Activated gamma-delta T cell treated with anti-CD3 and anti-CD28 coated beads, Interleukin-2, amount 50 U/mL, for 16 hours (primary cell): ENCODE results near the gene BMPR1B.

Experiments used
- DNase-seq: peaks from one replicate; pipeline ENCODE4 v3.0.0-alpha.2; 2020; ENCODE audit warnings: low read depth

BMPR1B gene

DNA sequence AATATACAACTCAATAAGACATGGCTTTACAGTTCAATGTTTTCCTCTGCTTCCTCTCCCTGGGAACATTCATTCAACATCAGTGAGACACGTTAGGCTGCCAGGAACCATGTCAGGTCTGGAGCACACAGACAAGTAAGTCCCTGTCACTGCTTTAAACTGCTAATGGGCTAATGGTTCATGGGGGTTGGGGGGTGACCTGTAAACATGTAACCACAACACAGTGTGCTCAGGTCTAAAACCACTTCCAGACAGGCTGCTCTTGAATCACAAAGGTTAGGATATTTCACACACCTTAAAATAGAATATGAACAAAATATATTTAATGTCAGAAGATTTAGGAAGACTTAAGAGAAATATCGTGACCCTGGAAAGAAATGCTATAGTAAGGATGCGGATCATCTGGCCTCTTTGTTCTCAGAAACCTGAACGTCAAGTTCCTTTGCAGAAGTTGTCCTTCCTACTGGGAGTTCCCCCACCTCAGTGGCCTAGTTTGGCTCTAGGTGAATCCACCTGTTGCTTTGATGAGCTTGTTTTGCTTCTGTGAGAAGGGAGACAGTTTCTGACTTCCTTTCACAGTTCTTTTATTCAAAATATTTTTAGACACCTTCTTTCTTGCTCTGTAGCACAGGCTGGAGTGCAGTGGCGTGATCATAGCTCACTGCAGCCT lies 431.1 kb downstream of the BMPR1B start:
- no peak for DNase-seq

DNA sequence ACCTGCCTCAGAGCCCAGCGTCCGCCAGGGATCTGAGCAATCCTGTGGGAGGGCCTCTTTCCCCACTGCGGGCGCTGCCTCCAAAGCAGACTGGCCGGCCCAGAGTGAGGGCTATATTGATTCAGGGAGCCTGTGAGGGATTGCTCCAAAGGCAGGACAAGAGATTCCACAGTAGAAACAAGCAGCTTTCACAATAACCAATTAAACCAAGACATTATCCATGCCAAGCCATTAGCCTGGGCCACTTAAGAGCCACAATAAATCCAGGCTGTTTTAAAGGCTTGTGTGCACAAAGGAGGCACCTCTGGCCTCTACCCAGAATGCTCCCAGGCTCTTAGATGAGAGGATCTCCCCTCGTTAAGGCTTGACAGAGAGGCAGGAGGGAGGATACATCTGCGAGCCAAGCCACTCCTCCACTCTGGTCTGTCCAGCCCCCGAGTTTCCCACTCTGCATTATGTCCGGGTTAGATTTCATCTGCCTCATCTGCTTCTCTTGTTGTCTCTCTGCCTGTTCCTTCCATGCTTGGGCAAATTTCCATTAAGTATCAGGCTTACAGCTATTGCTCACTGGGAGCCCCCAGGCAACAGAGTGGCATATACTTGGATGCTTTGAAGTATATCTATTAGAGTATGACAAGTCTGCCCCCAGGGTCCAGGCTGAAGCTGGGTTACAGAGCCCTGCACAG lies 433.1 kb downstream of the BMPR1B start:
- no peak for DNase-seq

DNA sequence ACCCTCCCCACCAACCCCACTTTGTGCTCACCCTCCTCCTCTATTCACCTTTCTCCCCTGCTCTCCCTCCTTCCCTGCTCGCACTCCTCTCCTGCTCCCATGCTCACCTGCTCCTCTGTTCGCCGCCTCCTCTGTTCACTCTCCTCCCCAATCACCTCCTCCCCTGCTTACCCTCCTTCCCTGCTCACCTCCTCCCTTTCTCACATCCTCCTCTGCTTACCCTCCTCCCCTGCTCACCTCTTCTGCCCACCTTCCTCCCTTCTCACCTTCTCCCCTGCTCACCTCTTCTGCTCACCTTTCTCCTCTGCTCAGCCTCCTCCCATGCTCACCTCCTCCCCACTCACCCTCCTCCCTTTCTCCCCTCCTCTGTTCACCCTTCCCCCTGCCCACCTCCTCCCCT lies 433.8 kb downstream of the BMPR1B start:
- no peak for DNase-seq

DNA sequence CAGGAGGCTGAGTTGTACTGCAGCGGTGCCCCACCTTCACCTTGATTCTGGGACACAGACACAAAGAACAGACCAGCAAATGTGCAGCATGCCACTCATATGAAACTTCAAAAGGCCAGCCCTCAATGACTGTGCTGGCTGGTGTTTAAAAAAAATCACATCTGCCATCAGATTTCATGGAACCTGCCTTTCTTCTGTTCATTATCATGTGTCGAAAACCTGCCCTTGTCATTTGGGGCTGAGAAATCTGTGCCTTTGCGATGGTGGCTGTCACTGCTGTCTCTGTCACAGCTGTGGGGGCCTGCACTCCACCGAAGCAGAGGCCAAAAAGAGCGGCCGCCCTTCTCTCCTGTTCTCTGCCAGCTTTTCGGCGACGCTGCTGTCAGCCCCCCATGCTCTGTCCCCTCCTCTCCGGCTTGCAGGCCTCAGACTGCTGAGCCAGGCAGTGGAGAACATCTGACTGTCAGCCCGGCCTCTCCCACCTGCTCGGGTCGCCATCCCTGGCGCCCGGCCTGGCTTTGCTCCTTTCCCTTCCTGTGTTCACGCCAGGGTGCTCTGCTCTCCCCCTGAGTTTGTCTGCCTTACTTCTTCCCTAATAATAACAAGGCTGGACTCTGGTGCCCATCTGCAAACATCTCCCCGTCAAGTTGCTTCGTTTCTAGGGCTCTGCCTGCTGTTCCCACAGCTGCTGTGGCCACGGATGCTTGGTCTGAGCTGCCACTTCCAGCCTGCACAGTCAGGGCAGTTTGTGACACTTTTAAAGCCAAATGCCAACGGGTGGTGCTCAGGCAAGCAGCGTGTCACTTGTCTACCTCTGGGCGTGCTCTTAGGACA lies 435.9 kb downstream of the BMPR1B start:
- no peak for DNase-seq

DNA sequence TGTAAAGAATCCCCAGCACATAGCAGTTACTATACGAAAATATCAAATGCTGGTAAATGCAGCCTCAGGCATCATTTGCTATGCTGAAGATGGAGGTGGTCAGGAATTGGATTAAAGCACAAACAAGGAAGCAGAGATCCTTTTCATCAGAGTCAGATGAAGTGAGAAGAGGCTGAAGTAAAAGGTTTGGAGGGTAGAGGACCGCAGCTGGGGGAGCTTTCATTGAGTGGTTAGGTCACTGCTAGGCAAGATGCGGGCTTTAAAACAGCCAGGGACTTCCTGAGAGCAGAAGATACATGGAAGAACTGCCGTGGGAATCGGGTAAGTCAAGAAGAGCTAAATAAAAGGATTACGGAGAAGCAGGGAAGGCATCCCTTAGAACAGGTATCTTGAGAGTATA lies 439.6 kb downstream of the BMPR1B start:
- DNase-seq = no peak

DNA sequence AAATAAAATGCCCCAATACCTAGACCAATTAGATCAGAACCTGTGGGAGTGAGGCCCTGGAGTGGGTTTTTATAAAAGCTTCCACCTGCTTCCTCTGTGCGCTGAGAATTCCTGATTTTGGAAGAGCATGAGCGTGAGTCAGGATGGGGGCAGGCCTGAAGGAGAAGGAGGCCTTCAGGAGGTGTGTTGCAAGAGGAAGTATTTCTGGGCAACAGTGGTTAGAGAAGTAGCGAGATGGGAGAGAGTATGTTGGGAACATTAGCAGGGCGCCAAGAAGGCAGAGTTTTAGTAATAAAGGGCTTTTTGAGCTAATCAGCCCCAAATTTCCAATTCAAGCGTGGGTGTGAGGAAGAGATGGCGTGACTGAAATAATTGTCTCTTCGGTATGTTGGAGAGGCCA lies 441.2 kb downstream of the BMPR1B start:
- DNase-seq = no peak

DNA sequence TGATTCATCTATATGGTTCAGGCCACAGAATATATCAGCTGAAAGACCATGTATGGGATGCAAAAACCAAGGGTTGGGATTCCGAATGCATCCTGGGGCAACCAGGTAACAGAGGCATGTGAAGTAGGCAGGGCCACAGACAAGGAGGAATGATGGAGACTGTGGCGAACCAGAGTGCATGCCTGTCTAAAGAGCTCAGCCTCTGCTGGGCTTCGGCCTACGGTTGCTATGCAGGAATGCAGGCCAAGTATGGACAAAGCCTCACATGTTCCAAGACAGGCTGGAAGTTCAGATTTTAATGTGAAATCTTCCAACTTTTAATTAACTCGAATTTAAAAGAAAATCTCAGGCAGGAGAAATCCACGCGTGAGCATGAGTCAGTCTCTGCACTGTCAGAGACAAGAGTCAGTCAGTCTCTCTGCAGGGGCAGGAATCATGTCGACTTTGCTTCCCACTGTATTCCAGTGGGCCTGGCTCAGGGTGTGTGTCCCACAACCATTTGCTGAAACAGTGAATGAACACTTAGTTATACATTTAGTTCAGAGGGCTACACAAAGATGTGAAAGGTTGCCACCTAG lies 446.6 kb downstream of the BMPR1B start:
- DNase-seq = no peak

DNA sequence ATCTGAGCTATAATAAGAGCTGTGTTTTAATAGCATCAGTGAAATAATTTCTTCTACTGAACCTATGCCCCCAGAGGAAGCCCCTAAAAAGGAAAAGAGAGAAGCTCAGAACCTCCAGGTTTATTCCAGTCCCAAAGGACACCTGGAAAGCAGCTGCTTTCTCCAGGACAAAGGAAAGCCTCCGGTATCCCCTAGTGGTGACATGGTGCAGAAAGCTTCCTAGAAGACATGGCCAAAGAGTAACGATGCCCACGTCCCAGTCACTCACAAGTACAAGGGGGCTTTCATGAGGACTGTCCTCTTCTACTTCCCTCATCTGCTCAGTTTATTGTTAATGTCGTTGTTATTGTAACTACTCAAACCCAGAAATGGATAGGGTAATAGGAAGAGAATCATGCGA lies 447.1 kb downstream of the BMPR1B start:
- DNase-seq = no peak
